Muscle layer of duodenum (tissue), 2 donors: ENCODE measurements around the gene HRC.

Source experiments
- H3K27ac ChIP-seq: one replicate; pipeline ENCODE4 v1.7.0; 2013; ENCODE audit warnings: mild to moderate bottlenecking, low read length
- H3K27me3 ChIP-seq: one replicate; pipeline ENCODE4 v1.7.0; 2013; ENCODE audit warnings: low read depth, mild to moderate bottlenecking, control low read depth, low read length
- H3K36me3 ChIP-seq, 2 donors: one replicate each; pipeline ENCODE4 v1.7.0; 2013; ENCODE audit warnings: low read length in 2 of 2, control low read depth in 1 of 2, mild to moderate bottlenecking in 1 of 2; ENCODE audit not compliant: insufficient read depth in 2 of 2, control insufficient read depth in 1 of 2
- H3K4me1 ChIP-seq, 2 donors: one replicate each; pipeline ENCODE4 v1.7.0; 2013; ENCODE audit warnings: low read length in 2 of 2, mild to moderate bottlenecking in 2 of 2, control low read depth in 1 of 2, moderate library complexity in 1 of 2; ENCODE audit not compliant: insufficient read depth in 2 of 2, control insufficient read depth in 1 of 2
- H3K4me3 ChIP-seq, 2 donors: one replicate each; pipeline ENCODE4 v1.7.0; 2013; ENCODE audit warnings: low read length in 2 of 2, low read depth in 1 of 2, mild to moderate bottlenecking in 1 of 2
- H3K9me3 ChIP-seq, 2 donors: one replicate each; pipeline ENCODE4 v1.7.0; 2013; ENCODE audit warnings: low read length in 2 of 2, control low read depth in 1 of 2, mild to moderate bottlenecking in 1 of 2; ENCODE audit not compliant: control insufficient read depth in 1 of 2
- donor health status: healthy.

HRC gene

GRCh38 chr19:49109569-49110233 lies 45.5 kb downstream of the HRC start:
- Histone ChIP-seq H3K27ac (no peak overlapping the region), H3K36me3 (peaks cover 27 to 43% of the 10 kb centered on the region in 2 donors), H3K4me3 (no peak overlapping the region), H3K27me3 (no peaks in the 10 kb centered on the region), H3K4me1 (peaks cover 4 to 16% of the 10 kb centered on the region in 2 donors), H3K9me3 (no peaks in the 10 kb centered on the region)

- Histone ChIP-seq H3K4me1 (peaks cover 4 to 15% of the 10 kb centered on the region in 2 donors), H3K27ac (no peak overlapping the region), H3K36me3 (peaks cover 31 to 50% of the 10 kb centered on the region in 2 donors), H3K4me3 (no peak overlapping the region), H3K27me3 (no peaks in the 10 kb centered on the region), H3K9me3 (no peaks in the 10 kb centered on the region)
These were observed 46.1 kb downstream of the HRC start for GRCh38 chr19:49109051-49109450.

- Histone ChIP-seq H3K36me3 (peaks cover 40 to 62% of the 10 kb centered on the region in 2 donors), H3K9me3 (no peaks in the 10 kb centered on the region), H3K27ac (no peak overlapping the region)
These were observed 47.4 kb downstream of the HRC start for GRCh38 chr19:49107625-49108459.

DNA sequence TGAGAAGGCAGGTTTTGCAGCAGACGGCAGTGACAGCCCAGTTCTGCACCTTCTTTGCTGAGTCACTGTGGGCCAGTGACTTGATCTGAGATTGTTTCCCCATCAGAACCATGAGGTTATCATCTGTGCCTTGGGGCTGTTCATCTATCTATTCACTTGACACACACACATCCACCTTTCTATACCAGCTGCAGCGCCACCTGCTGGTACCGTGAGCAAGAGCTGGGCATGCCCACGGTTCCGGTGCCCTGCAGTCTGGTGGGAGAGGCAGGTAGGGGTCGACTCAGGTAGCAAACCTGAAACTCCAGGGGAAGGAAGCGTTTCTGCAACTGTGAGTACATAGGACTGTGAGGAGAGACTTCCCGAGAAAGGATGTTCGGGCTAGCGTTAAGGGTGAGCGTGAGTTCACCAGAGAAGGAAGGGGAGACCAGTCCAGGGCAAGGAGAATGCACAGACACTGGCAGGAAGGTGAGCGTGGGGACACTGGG lies 48.5 kb downstream of the HRC start:
- Histone ChIP-seq H3K27ac (no peak overlapping the region), H3K27me3 (no peaks in the 10 kb centered on the region), H3K4me1 (peaks cover 0 to 10% of the 10 kb centered on the region in 2 donors), H3K36me3 (peaks cover 43 to 72% of the 10 kb centered on the region in 2 donors), H3K4me3 (no peak overlapping the region), H3K9me3 (no peaks in the 10 kb centered on the region)

More at GRCh38 chr19:49107625-49108459, 47.4 kb downstream of the HRC start:
- no peak overlapping the region for H3K4me3 ChIP-seq
- H3K27me3 ChIP-seq: no peaks in the 10 kb centered on the region
- H3K4me1 ChIP-seq: peaks cover 0 to 10% of the 10 kb centered on the region in 2 donors

DNA sequence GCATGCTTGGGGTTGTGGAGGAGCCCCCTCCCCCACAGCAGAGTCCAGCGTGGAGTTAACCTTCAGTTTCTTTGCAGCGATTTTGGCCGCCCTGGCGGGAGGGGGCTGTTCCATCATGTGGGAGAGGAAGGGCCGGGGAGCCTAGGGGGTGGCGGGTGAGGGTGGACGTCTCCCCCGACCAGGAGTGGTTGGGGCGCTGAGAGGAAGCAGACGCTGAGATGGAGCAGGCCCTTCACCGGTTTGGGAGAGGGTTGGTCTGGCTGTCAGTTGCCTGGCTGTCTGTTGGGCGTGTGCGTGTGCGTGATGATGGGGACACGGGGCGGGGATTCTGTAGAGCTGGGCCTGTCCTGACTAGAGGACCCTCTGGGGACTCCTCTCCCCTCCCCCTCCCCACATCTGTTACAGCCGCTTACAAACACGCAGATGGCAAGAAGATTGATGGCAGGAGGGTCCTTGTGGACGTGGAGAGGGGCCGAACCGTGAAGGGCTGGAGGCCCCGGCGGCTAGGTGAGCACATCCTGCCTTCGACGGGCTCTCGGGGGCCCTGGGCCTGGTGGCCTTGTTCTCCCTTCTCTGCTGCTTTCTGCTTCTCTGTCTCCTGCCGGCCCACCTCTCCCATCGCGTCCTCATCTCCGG lies 50.8 kb downstream of the HRC start:
- Histone ChIP-seq H3K4me3 (no peak overlapping the region), H3K9me3 (no peaks in the 10 kb centered on the region), H3K36me3 (peaks cover 55 to 82% of the 10 kb centered on the region in 2 donors), H3K27ac (no peak overlapping the region), H3K27me3 (no peaks in the 10 kb centered on the region), H3K4me1 (no peaks in the 10 kb centered on the region)

- no peak overlapping the region for H3K27ac ChIP-seq
- H3K4me1 ChIP-seq: peaks cover 0 to 3% of the 10 kb centered on the region in 2 donors
- H3K36me3 ChIP-seq: peaks cover 54 to 84% of the 10 kb centered on the region in 2 donors
These were observed 51.7 kb downstream of the HRC start for GRCh38 chr19:49103331-49104085.

GRCh38 chr19:49102303-49102702 lies 52.9 kb downstream of the HRC start:
- H3K4me1 ChIP-seq: peaks cover 0 to 15% of the 10 kb centered on the region in 2 donors
- no peaks in the 10 kb centered on the region for H3K27me3 ChIP-seq
- no peak overlapping the region for H3K27ac ChIP-seq
- peaks cover 63 to 77% of the 10 kb centered on the region in 2 donors for H3K36me3 ChIP-seq
- no peak overlapping the region for H3K4me3 ChIP-seq
- no peaks in the 10 kb centered on the region for H3K9me3 ChIP-seq

More at GRCh38 chr19:49103331-49104085, 51.7 kb downstream of the HRC start:
- Histone ChIP-seq H3K9me3 (no peaks in the 10 kb centered on the region), H3K4me3 (no peak overlapping the region), H3K27me3 (no peaks in the 10 kb centered on the region)
